Stimulated activated CD4-positive, alpha-beta T cell treated with anti-CD3 and anti-CD28 coated beads, Interleukin-1b, Interleukin-23, amount 100 ng/mL, for 24 hours (primary cell): ENCODE data around the gene LZTS3.
"Not testable (repeated sequence)": the region's sequence is repeated elsewhere in the genome, so short reads cannot be mapped to it uniquely, and the experiment has no call there.

Experiments
- DNase-seq, 4 experiments: peaks; one replicate each; pipeline ENCODE4 v3.0.0-alpha.2; 2020; ENCODE audit warnings: low read depth in 4 of 4, low spot score in 1 of 4

LZTS3 gene

DNA sequence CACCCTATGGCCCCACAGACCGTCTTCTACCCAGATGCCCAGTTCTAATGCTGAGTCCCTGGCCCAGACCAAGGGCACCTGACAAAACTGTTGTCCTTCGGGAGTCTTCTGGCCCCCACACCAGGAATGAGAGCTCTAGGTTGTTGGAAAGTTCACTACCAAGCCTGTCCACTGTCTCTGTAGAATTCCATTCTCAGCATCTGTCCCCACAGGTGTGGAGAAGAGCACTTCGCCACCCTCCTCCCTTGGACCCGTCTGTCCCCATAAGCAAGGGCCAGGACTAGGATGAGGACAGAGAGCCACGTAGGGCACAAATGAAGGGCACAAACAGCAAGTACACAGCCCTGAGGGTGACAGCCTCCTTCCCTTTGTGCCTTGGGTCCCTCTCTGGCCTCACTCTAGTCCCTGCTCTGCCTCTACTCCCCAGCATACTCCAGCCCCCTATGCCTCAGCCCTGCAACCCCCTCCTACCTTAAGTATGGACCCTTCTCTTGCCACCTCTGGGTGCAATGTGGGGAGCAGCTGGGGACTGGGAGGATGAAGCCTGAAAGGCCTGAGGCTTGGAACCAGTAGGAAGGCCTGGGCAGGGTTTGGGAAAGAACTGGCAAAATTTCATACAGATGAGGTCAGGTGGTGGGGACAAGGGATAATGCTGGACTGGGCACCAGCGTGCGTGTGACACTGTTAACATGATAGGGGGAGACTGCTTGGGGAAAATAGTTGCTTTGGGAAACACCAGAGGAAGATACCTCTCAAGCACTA, 4.3 kb downstream of the LZTS3 start:
- no peak for DNase-seq

DNA sequence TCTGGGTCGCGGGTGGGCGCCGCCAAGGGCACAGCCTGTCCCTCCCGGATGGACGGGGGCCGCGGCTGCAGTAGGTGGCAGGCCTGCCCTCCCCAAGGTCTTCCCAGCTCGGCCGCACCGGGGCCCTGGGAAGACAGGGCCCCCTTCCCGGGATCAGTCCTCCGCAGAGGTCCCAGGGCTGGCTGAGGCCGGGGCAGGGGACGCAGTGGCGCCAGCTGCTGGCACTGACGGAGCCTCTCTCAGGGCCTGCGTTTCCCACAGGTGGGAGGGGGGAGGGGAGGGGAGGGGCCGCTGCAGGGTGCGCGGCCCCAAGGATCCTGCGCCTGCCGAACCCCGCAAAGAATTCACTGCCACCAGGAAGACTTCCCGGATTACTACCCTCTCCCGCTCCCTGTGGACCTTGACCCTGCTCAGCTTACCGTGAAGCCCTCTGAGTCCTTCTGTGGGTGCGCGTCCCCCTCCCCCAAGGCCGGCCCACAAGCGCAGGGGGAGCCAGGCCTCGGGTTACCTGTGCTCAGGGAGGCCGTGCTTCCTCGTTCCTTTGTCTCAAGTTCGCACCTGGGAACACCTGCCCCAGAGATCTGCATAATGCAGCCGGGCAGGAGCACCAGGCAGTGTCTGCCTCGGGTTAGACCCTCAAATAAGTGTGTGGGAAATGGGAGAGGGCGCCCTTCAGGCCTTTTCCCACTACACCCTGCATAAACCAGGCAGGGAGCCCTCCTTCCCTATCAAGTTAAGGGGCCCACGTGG, 5.1 kb downstream of the LZTS3 start:
- no peak for DNase-seq

DNA sequence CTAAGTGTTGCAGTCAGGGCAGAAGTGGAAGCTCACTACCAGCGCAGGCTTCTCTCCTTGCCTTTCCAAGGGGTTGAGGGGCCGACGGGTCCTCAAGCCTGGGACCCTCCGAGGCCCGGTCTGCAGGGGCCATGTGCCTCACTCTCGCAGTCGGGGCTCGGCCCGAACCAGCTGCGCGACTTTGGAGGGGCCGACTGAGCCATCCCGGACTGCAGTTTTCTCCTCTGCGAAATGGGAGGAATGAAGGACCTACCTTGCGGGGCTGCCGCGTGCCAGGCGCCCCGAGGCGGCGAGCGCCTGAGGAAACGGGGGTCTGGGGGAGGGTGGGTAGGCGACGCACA, 5.6 kb downstream of the LZTS3 start:
- no peak for DNase-seq

DNA sequence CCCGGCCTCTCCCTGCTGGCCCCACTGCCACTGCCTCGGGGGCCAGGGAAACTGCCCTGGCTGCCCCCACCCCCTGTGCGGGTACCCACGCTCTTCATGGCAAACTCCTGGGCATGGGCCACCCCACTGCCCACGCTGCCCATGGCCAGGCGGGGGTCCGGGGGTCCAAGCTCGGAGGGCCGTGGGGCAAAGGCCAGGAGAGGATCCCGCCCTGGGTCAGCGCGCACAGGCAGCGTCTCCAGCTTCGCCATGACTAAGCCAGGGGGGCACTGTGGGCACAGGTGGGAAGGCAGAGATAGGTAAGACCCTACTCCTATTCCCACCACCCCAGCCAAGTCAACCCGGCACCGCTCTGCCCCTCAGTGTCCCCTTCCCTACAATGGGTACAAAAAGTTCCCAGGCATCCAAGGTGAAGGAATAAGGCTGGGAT, 6.4 kb downstream of the LZTS3 start:
- no peak for DNase-seq

DNA sequence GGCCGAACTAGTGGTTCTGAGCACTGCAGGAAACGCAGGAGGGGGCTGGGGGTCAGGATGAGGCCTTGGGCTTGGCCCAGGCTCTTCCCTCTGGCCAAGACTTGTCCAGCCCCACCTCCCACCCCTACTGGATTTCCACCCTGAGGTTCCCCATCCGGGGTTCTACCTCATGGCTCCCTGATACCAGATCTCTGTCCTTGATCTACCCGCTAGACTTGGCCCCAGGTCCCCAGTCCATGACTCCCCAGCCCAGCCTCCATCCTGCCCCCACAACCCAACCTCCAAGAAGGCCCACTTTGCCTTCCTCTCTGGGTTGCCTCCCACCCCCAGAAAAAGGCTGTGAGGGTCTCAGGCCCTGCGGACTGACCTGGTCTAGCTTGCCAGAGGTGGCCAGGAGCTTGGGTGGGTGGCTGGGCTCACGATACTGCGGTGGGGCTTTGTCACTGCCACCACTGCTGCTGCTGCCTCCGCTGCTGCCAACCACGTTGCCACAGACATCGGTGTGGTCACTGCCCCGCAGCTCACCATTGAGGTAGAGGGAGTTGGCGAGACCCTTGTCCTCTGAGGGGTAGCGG, 6.9 kb downstream of the LZTS3 start:
- no peak for DNase-seq

DNA sequence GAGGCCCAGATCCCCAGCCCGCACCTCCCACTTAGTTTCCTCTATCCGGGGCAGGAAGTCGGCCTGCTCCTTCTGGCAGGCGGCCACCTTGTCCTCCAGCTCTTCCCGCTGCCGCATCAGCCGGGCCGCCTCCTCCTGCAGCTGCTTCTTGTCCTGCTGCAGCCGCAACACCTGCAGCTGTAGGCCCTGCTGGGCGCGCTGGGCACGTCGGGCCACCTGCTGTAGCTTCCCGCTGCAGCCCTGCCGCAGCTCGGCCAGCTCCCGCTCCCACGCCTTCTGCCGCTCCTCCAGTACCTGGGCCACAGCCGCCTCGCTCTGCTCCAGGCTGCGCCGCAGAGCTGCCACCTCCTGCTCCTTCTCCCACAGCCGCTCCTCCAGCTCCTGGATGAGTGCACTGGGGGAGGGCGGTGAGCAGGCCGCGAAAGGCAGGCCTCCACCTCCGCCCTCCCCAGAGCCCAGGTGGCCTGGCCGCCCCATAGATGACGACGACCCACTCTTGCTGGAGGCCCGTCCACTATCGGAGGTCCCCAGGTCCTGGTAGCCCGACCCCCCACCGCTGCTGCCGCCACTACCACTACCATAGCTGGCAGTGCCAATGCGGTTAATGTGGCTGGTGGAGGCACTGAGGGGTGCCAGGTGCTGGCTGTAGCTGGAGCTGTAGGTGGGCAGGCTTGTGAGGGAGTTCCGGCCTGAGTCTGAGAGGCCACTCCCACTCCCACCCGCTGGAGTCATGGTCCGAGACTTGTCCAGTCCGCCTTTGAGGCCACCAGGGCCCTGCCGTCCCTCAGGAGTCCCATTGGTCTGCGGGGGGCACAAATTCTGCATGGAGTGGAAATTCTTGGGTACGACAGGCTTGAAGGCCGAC, 7.6 kb downstream of the LZTS3 start:
- DNase-seq: no peak

DNA sequence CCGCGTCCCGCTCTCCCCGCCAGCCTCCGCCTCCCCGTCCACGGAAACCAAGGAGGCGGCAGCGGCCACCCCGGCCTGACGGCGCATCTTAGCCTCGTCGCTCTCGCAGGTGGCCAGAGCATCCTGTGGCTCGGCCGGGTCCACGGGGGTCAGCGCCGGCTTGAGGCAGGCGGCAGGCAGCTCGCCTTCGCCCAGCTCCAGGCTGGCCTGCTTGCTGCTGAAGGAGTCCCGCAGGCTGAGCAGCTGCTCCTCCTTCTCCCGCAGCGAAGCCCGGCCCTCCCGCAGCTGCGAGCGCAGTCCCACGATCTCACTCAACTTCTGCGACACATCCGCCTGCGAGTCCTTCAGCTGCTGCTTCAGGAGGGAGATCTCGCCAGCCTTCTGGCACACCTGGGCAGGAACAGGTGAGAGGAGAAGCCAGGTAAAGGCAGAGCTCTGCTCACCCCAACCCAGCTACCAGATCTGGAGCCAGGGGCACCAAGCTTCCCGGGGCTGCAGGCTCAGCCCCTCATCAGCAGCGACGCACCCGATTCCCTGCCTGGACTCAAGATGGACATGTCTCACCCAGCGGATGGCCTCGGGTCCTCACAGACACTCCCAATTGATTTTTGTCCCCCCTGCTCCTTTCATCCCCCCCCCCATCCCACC, 8.5 kb downstream of the LZTS3 start:
- no peak for DNase-seq

DNA sequence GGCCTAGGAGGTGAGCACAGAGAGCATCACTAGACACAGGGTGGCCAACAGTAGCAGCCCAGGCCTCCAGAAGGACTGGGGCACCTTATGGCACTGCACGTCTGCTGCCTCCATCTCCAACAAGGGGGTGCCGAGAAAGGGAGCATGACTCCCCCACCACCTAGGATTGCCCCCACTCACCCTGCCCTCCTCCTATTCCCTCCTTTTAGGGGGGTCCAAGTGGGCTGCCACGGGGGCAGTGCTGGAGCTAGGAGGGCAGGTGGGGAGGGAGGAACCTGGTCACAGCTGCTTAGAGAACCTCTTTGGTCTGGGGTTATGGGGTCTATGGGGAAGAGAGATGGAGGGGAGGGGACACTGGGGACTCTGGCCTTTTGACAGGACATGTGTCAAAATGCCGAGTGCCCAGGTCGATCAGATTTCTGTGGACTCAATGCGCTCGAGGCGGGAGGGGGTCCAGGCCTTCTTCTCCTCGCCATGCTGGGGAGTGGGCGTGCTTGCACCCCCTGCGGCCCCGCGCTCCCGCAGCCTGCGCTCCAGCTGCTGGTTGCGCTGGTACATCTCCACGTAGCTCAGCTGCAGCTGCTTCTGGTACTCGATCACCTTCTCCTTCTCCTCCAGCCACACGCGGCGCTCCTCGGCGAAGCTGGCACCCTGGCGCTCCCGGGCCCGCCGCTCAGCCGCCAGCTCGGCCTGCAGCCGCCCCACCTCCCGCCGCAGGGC, 9.1 kb downstream of the LZTS3 start:
- DNase-seq: no peak

DNA sequence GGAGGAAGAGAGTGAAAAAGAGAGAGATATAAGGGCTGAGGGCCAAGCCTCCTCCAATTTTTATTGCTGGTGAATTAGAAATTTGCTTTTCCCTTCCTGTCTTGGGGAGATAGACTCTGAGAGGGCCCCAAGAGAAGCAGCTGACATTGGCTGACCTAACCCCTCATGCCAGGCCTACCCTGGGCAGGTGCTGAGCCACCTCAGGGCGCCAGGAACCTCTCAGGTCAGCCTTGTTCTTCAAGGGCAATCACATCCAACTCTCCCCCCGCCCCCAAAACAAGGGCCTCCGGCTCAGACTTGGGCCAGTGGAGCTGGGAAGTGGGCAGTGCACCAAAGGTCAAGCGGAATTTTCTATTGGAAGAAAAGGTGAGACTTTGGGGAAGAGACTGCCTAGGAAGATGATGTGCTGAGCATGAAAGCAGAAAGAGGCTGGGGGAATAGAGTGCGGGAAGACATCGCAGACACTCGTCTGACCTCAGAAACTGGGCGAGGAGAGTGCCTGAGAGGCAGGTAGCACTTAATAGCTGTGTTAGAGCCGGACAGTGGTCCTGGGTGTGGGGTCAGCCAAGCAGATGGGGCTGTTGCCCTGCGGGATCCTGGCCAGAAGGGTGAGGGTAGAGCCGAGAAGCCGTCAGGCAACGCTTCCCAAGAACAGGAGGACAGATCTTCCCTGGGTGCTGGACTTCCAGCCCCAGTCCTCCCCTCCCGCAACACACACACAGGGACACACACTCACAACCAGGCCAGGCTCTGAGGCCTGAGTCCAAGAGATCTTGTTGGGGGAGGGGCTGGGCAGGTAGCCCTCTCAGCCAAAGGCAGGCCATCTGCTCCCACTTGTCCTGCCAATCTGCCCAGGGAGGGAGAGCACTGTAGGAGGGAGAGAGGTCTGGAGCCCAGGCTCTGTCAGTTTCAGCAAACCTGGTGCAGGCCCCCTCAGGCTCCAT, 10.0 kb downstream of the LZTS3 start:
- no peak for DNase-seq

DNA sequence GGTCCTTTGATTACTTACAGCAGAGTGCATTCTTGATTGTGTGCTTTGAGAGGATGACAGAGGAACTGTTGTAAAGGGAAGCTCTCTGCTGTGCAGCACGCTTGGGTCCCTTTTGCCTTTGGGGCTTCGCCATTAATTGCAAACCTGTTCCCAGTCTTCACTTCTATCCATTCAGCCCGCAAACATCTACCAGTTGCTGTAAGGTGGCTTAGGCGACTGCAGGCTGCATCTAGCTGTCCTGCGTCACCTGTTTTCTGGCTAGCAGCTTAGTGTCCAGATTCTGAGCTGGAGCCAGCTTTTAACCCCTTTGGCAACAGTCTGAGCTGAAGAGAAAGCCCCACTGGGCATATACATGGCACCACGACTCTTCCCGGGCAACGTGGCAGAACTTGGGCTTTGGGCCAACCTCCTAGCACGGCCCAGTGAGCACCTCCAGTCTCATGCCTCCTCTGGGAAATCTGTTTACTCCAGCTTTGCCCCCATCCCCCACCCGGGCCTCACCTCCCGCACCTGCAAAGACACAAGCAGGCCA, 11.2 kb downstream of the LZTS3 start:
- DNase-seq: no peak

DNA sequence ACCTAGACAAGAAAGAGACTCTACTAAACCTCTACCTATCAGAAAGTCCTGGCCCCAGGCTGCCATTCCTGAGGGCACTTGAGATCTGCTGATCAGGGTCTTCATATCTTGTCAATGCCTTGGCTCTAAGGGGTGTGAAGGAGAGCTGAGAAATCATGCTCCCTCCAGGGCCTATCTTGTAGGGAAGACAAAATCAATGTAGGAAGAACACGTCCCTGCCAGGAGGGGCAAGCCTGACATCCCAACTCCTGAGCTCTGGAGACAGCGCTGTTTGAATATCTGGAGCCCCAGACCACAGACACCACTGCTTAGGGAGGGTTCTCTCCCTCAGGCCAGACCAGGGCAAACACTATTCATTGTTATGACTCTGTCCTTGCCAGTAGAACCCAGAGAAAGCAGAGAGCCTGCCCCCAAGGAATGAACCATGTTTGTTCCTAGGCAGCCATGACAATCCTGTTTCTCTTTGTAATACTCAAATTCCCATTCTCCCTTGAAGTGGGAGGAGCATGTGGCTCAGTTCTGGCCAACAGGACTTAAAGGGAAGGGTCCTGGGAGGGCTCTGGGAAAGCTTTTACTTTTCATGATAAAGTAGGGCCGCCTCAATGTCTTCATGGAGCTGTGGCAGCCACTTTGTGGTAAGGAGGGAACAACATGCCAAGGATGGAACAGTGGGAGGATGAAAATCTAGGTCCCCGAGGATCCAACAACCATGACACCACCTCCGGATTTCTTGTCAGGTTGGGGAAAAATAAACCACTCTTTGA, 11.9 kb downstream of the LZTS3 start:
- no peak for DNase-seq

DNA sequence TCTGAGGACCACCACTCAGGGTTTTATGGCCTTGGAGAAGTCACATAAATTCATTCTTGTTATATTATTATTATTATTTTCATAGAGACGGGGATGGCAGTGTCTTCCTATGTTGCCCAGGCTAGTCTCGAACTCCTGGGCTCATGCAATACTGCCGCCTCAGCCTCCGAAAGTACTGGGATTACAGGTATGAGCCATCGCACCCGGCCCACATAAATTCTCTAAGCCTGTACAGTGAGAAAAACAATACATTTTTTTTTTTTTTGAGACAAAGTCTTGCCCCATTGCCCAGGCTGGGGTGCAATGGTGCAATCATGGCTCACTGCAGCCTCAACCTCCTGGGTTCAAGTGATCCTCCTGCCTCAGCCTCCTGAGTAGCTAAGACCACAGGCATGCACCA, 12.9 kb downstream of the LZTS3 start:
- no peak for DNase-seq

DNA sequence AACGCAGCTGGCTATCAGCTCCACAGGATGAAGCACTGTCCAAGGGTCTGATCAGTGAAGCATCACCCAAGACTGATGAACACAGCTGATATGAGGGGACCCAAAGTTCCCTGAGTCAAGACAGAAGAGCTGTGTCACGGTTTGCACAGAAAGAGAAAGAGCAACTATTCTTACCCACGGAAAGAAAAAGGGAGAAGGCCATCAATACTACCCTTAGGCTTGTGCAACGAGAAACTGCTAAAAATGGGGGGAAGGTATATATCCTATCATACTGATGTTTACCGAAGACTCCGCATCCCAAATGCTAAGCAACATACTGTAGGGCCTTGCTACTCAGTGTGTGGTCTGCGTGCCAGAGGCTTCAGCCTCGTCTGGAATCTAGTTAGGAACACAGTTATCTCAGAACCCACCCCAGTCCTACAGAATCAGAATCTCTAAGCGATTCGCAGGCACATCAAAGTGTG, 14.3 kb downstream of the LZTS3 start:
- DNase-seq: no peak

DNA sequence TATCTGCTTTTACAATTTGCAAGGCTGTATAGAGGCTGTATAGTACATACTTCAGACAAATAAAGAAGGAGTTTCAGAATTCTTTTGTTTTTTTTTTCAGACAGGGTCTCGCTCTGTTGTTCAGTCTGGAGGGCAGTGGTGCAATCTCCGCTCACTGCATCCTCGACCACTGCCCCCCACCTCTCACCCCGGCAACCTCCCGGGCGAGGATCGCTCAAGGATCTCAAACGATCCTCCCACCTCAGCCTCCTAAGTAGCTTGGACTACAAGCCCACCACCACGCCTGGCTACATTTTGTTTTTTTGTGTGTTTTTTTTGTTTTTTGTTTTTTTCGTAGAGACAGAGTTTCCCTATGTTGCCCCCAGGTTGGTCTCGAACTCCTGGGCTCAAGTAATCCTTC, 15.5 kb downstream of the LZTS3 start:
- DNase-seq: no peak

DNA sequence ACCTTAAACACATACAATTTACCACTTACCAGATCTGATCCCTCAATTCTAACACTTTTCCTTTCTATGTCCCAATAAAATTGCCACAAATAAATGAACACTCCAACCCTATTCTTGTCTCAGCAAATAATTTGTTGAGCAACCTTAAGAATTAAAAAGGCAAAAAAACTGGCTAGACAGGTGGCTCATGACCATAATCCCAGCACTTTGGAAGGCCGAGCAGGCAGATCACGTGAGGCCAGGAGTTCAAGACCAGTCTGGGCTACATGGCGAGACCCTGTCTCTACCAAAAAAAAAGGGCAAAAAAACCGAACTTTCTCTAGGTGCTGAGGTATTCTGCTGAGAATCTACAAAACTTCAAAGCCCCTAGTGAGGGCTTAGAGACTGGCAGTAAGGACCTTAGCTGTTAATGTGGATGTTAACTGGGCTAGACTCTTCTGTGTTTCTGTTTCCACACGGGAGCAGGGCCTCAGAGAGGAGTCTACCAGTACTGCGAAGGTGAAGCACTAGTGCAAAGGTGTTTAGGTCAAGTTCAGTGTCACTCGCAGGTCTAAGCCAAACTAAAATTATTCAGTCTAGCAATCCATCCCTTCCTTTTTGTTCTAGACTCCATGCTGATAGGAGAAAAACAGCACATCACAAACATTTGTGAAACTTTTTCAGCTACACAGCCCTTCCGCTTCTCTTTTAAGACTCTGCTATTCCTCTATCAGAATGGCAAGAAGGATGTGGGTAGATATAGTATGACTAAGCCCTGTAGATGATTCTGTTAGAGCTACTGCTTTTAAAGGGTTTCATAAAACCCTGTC, 16.3 kb downstream of the LZTS3 start:
- no peak for DNase-seq

DNA sequence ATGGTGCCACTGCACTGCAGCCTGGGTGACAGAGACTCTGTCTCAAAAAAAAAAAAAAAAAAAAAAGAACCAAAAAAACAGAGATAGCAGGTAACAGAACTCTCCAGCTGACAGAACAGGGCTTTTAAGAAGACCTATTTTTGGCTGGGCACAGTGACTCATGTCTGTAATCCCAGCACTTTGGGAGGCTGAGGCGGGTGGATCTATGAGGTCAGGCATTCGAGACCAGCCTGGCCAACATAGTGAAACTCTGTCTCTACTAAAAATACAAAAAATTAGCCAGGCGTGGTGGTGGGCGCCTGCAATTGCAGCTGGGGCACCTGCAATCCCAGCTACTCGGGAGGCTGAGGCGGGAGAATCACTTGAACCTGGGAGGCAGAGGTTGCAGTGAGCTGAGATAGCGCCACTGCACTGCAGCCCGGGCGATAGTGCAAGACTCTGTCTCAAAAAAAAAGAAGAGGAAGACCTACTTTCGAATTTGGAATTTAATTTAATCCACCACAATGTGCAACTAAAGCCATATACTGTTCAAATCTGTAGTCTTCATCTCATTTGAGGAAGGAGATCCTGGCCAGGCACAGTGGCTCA, 21.2 kb downstream of the LZTS3 start:
- DNase-seq: not testable (repeated sequence)

DNA sequence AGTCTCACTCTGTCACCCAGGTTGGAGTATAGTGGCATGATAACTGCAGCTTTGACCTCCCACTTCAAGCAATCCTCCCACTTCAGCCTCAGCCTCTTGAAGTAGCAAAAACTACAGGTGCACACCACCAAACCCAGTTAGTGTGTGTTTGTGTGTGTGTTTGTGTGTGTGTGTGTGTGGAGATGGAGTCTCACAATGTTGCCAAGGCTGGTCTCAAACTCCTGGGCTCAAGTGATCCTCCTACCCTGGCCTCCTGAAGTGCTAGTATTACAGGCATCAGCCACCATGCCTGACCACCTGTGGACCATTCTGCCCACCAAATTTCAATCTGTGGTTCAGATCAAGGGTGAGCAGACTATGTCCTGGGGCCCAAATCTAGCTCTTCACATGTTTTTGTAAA, 22.4 kb downstream of the LZTS3 start:
- no peak for DNase-seq
